Caco-2 (cell line): ENCODE results near the gene VSIR. TPM values are rescaled to one million over a fixed set of nuclear protein-coding genes. Genes with fewer than 3 reads are reported as not detected.

Experiments used
- BruUV-seq: library from RNA; stranded (reverse); fragments of 400-500 nt; replicated peaks from 2 replicates; lab custom pipeline; 2021; lab: Mats Ljungman, UMichigan
- CTCF ChIA-PET: fragments of 300-600 bp; sonication (Branson Sonifier 250); formaldehyde crosslinking; loops from one replicate; lab custom pipeline; 2022; ENCODE audit warnings: antibody characterized with exemption; lab: Charles Lee
- POLR2A ChIA-PET: fragments of 300-600 bp; sonication (Branson Sonifier 250); formaldehyde crosslinking; loops from one replicate; lab custom pipeline; 2022; ENCODE audit warnings: antibody characterized with exemption; lab: Charles Lee
- DNase-seq, 2 experiments: peaks; one replicate each; pipeline versions ENCODE4 v3.0.0 to v3.0.0-alpha.2; 2020 to 2022
- H3K27me3 ChIP-seq: replicated peaks from 2 replicates; pipeline ENCODE4 v1.6.0; 2011; ENCODE audit warnings: low read length; ENCODE audit not compliant: control insufficient read depth, insufficient read depth
- H3K36me3 ChIP-seq: 2 replicates; pipeline ENCODE4 v1.5.1; 2011; ENCODE audit warnings: low read length; ENCODE audit not compliant: control insufficient read depth, insufficient read depth
- H3K4me1 ChIP-seq: fragments of 250-450 bp; sonication (Bioruptor Pico); 2 replicates; pipeline ENCODE4 v1.5.1; 2020; ENCODE audit warnings: mild to moderate bottlenecking
- H3K4me3 ChIP-seq: 2 replicates; pipeline ENCODE4 v1.5.1; 2011; ENCODE audit warnings: low read depth, mild to moderate bottlenecking, control low read depth, low read length
- H3K9me3 ChIP-seq: fragments of 250-450 bp; sonication (Bioruptor Pico); 2 replicates; pipeline ENCODE4 v1.5.1; 2020; ENCODE audit warnings: mild to moderate bottlenecking, moderate library complexity
- H3K27ac Mint-ChIP-seq: one replicate; pipeline ENCODE4 v1.8.0; 2022; ENCODE audit warnings: mixed read lengths; ENCODE audit not compliant: unreplicated experiment
- H3K27me3 Mint-ChIP-seq: one replicate; pipeline ENCODE4 v1.8.0; 2022; ENCODE audit warnings: mixed read lengths; ENCODE audit not compliant: insufficient read depth, unreplicated experiment
- H3K36me3 Mint-ChIP-seq: one replicate; pipeline ENCODE4 v1.8.0; 2022; ENCODE audit warnings: mild to moderate bottlenecking, mixed read lengths; ENCODE audit not compliant: insufficient read depth, unreplicated experiment
- H3K4me1 Mint-ChIP-seq: one replicate; pipeline ENCODE4 v1.8.0; 2022; ENCODE audit warnings: low read depth, mixed read lengths; ENCODE audit not compliant: unreplicated experiment
- H3K4me3 Mint-ChIP-seq: one replicate; pipeline ENCODE4 v1.8.0; 2022; ENCODE audit warnings: mild to moderate bottlenecking, moderate library complexity, mixed read lengths; ENCODE audit not compliant: unreplicated experiment
- H3K9me3 Mint-ChIP-seq: one replicate; pipeline ENCODE4 v1.8.0; 2022; ENCODE audit warnings: mixed read lengths; ENCODE audit not compliant: unreplicated experiment
- intact Hi-C: fragments of 100-400 bp; cut with micrococcal nuclease; formaldehyde crosslinking; loops from one replicate; pipeline ENCODE4 v1.10.0; 2022; ENCODE audit not compliant: unreplicated experiment
- total RNA-seq: library from RNA; stranded (reverse); gene quantifications from 2 replicates; pipeline ENCODE4 v1.2.3, GENCODE V29; 2022
- TF ChIP-seq, protein P1 (sequence below), 2 experiments: fragments of 200-600 bp in 1 of 2; IDR thresholded peaks; 1 replicate in 1 of 2; 2 replicates in 1 of 2; pipeline versions ENCODE4 v1.5.1 to v1.8.0; 2011 to 2022; ENCODE audit warnings: antibody characterized with exemption in 1 of 2, control low read depth in 1 of 2, inconsistent platforms in 1 of 2, low read depth in 1 of 2, low read length in 1 of 2, mild to moderate bottlenecking in 1 of 2, moderate library complexity in 1 of 2; ENCODE audit not compliant: insufficient read depth in 1 of 2, severe bottlenecking in 1 of 2, unreplicated experiment in 1 of 2

Gene VSIR
- total RNA-seq, 1 experiment from 2014 or later: 44.0 TPM

DNA sequence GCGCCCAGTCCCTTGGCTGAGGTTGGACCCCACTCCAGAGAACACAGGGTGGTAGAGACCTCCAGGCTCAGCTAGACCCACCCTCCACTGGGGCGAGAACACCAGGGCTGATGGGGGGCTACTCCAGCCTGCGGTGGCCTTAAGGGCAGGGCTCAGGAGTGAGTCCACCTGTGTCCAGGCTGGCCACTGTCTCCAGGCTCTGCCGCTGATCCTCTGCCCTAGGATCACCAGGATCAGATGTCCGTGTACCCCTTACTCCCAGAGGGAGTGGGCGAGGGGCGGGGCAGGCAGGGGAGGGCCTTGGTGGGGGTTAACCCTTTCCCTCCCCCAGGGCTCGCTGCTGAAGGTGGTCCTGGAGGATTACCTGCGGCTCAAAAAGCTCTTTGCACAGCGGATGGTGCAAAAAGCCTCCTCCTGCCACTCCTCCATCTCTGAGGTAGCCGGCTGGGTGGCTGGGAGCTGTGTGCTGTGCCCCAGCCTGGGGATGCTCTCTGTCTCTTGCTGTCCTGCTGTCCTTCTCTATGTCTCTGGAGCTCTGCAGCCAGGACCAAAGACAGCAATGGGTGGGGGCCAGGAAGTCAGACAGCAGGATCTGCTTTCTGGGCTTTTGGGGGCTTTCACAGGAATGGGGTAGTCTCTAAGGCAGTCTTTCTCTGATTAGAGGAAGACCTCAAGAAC, 39.7 kb upstream of the VSIR start:
- H3K4me3 ChIP-seq: no peak overlapping the region
- H3K27ac Mint-ChIP-seq: no peak overlapping the region
- no peaks in the 10 kb centered on the region for H3K27me3 ChIP-seq
- H3K9me3 Mint-ChIP-seq: no peaks in the 10 kb centered on the region
- H3K4me1 ChIP-seq: no peaks in the 10 kb centered on the region
- H3K4me3 Mint-ChIP-seq: no peak overlapping the region
- peaks cover 10% of the 10 kb centered on the region; the same call in 1 of the 2 replicates for H3K36me3 ChIP-seq
- POLR2A ChIA-PET: interaction anchor here (1.1 kb wide), 1 partner anchor 37 kb away, joined by 3 read pairs; no protein-coding TSS in a partner anchor
- intact Hi-C loops: loop anchor here (1.0 to 5.0 kb wide), 2 partner anchors 83 to 106 kb away; no protein-coding TSS in a partner anchor
- H3K9me3 ChIP-seq: no peaks in the 10 kb centered on the region
- CTCF ChIA-PET: interaction anchor here (0.5 to 2.2 kb wide), 10 partner anchors 38 to 496 kb away, joined by 3 to 13 read pairs (median 3); partner anchors contain the start of gene PSAP
- peaks cover 83% of the 10 kb centered on the region for H3K36me3 Mint-ChIP-seq
- no peaks in the 10 kb centered on the region for H3K27me3 Mint-ChIP-seq
- peaks cover 7% of the 10 kb centered on the region for H3K4me1 Mint-ChIP-seq
- no peak for DNase-seq
- TF ChIP-seq, protein P1, sequence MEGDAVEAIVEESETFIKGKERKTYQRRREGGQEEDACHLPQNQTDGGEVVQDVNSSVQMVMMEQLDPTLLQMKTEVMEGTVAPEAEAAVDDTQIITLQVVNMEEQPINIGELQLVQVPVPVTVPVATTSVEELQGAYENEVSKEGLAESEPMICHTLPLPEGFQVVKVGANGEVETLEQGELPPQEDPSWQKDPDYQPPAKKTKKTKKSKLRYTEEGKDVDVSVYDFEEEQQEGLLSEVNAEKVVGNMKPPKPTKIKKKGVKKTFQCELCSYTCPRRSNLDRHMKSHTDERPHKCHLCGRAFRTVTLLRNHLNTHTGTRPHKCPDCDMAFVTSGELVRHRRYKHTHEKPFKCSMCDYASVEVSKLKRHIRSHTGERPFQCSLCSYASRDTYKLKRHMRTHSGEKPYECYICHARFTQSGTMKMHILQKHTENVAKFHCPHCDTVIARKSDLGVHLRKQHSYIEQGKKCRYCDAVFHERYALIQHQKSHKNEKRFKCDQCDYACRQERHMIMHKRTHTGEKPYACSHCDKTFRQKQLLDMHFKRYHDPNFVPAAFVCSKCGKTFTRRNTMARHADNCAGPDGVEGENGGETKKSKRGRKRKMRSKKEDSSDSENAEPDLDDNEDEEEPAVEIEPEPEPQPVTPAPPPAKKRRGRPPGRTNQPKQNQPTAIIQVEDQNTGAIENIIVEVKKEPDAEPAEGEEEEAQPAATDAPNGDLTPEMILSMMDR (IDR thresholded peaks at IDR 0.05; ENCODE audit: insufficient read depth in 1 of 2, low read depth in 1 of 2, low read length in 1 of 2, severe bottlenecking in 1 of 2, unreplicated experiment in 1 of 2): no peak
- BruUV-seq: no TSS peak

DNA sequence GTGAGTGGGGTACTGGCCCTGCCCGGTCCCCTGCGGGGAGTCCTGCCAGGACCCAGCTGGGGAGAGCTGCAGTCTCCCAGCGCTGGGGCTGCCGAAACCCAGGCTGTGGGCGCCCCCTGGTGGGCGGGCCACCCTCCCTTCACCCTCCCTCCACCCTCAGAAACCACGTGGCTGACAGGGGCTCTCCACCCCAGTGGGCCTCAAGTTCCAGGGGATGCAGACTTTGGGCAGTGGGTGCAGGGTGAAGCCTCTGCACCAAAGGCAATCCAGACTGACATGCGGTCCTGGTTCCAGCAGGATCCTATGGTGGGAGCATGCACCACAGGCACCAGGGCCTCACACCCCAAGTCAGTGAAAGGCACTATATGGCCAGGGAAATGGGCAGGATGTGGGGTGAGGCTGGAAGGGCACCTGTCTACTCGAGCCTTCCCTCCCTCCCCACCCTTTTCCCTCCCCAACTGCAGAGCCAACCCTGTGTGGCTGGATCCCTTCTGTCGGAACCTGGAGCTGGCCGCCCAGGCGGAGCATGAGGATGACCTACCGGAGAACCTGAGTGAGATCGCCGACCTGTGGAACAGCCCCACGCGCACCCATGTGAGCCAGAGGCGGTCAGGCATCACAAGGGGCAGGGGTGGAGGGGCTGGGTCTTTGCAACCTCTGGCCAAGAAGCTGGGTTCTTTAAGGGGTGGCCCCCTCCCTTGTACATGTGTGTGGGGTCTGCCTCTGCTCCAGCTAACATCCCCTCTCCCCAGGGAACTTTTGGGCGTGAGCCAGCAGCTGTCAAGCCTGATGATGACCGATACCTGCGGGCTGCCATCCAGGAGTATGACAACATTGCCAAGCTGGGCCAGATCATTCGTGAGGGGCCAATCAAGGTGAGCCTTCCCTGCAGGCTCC, 38.9 kb upstream of the VSIR start:
- Histone ChIP-seq H3K4me1 (no peaks in the 10 kb centered on the region), H3K4me3 (no peak overlapping the region), H3K36me3 (peaks cover 8% of the 10 kb centered on the region; the same call in 1 of the 2 replicates), H3K9me3 (no peaks in the 10 kb centered on the region), H3K27me3 (no peaks in the 10 kb centered on the region)
- POLR2A ChIA-PET: interaction anchor here (1.0 kb wide), 1 partner anchor 39 kb away, joined by 6 read pairs; the partner anchor contains the start of gene PSAP
- intact Hi-C loops: loop anchor here (1.0 to 5.0 kb wide), 2 partner anchors 84 to 105 kb away; no protein-coding TSS in a partner anchor
- peak; percentile 74 to 91 for DNase-seq
- Mint-ChIP-seq H3K4me1 (peaks cover 7% of the 10 kb centered on the region), H3K4me3 (no peak overlapping the region), H3K36me3 (peaks cover 75% of the 10 kb centered on the region), H3K9me3 (no peaks in the 10 kb centered on the region), H3K27me3 (no peaks in the 10 kb centered on the region), H3K27ac (no peak overlapping the region)
- BruUV-seq: no TSS peak
- TF ChIP-seq, protein P1 (IDR thresholded peaks at IDR 0.05; ENCODE audit: insufficient read depth in 1 of 2, low read depth in 1 of 2, low read length in 1 of 2, severe bottlenecking in 1 of 2, unreplicated experiment in 1 of 2): peak; percentile 98
- CTCF ChIA-PET: interaction anchor here (0.5 to 2.2 kb wide), 15 partner anchors 17 to 496 kb away, joined by 3 to 15 read pairs (median 3); partner anchors contain the start of gene PSAP

DNA sequence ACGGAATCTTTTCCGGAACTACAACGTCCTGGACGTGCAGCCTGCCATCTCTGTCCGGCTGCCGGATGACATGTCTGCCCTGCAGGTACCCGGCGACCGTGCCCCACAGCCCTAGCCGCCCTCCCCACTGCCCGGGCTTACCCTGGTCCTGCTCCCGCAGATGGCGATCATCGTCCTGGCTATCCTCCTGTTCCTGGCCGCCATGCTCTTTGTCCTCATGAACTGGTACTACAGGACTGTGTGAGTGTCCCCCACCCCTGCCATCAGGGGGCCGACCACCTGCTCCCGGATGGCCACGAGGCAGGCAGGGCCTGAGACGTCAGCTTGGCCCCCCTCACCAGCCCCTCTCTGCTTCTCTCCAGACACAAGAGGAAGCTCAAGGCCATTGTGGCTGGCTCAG, 38.0 kb upstream of the VSIR start:
- H3K27ac Mint-ChIP-seq: no peak overlapping the region

More for the DNA sequence above, 38.0 kb upstream of the VSIR start:
- Mint-ChIP-seq H3K4me1 (peaks cover 7% of the 10 kb centered on the region), H3K9me3 (no peaks in the 10 kb centered on the region), H3K4me3 (no peak overlapping the region), H3K36me3 (peaks cover 66% of the 10 kb centered on the region), H3K27me3 (no peaks in the 10 kb centered on the region)
- no peak overlapping the region for H3K4me3 ChIP-seq
- peaks cover 6% of the 10 kb centered on the region; the same call in 1 of the 2 replicates for H3K36me3 ChIP-seq
- TF ChIP-seq, protein P1 (IDR thresholded peaks at IDR 0.05; ENCODE audit: insufficient read depth in 1 of 2, low read depth in 1 of 2, low read length in 1 of 2, severe bottlenecking in 1 of 2, unreplicated experiment in 1 of 2): no peak
- intact Hi-C loops: loop anchor here (5.0 kb wide), 1 partner anchor 104 kb away; no protein-coding TSS in a partner anchor
- ChIA-PET POLR2A (interaction anchor here (1.0 kb wide), 1 partner anchor 40 kb away, joined by 6 read pairs; the partner anchor contains the start of gene PSAP), CTCF (interaction anchor here (0.6 to 2.2 kb wide), 9 partner anchors 16 to 496 kb away, joined by 3 to 15 read pairs (median 4); no protein-coding TSS in a partner anchor)
- no peak for DNase-seq
- H3K4me1 ChIP-seq: no peaks in the 10 kb centered on the region
- H3K27me3 ChIP-seq: no peaks in the 10 kb centered on the region
- BruUV-seq: no TSS peak
- H3K9me3 ChIP-seq: no peaks in the 10 kb centered on the region
